HL-60 (cell line): ENCODE results near the gene PCCA.

ENCODE experiments used
- CTCF ChIP-seq: IDR thresholded peaks from one replicate; pipeline ENCODE4 v1.5.1; 2011; ENCODE audit warnings: low read length, control low read depth, inconsistent platforms; ENCODE audit not compliant: insufficient read depth
- POLR2AphosphoS5 ChIP-seq: IDR thresholded peaks from 2 replicates; pipeline ENCODE4 v1.6.1; 2012; ENCODE audit warnings: low read depth
- REST ChIP-seq: IDR thresholded peaks from 2 replicates; pipeline ENCODE4 v1.6.1; 2012; ENCODE audit warnings: low read depth; ENCODE audit not compliant: insufficient replicate concordance
- SPI1 ChIP-seq: IDR thresholded peaks from 2 replicates; pipeline ENCODE4 v1.6.1; 2012; ENCODE audit warnings: low read depth, mild to moderate bottlenecking, borderline replicate concordance

GRCh38 chr13:100089465-100090032 lies 656 bp downstream of the PCCA start:
- TF ChIP-seq CTCF (no peak), POLR2AphosphoS5 (no peak), REST (no peak), SPI1 (no peak)
